GM23248 (cell line): Measurements from ENCODE around the gene CD300LF. TPM values are rescaled to one million over a fixed set of nuclear protein-coding genes. Genes with fewer than 3 reads are reported as not detected.

ENCODE experiments used
- DNase-seq: peaks from one replicate; pipeline ENCODE4 v3.0.0-alpha.2; 2015
- H2AFZ ChIP-seq: fragments of 200-600 bp; sonication (generic); 2 replicates; pipeline ENCODE4 v1.6.1; 2016; ENCODE audit warnings: antibody characterized with exemption
- H3F3A ChIP-seq: fragments of 200-600 bp; sonication (generic); 2 replicates; pipeline ENCODE4 v1.6.1; 2016; ENCODE audit warnings: mild to moderate bottlenecking, antibody characterized with exemption, mixed run types; ENCODE audit not compliant: insufficient read depth
- H3K27ac ChIP-seq: fragments of 200-600 bp; sonication (generic); 2 replicates; pipeline ENCODE4 v1.5.1; 2016; ENCODE audit warnings: mild to moderate bottlenecking
- H3K27me3 ChIP-seq: fragments of 200-600 bp; sonication (generic); replicated peaks from 2 replicates; pipeline ENCODE4 v1.6.1; 2016; ENCODE audit warnings: mild to moderate bottlenecking; ENCODE audit not compliant: insufficient read depth
- H3K36me3 ChIP-seq: fragments of 200-600 bp; sonication (generic); 2 replicates; pipeline ENCODE4 v1.6.1; 2016; ENCODE audit warnings: low read depth, mild to moderate bottlenecking
- H3K4me1 ChIP-seq: fragments of 200-600 bp; sonication (generic); 2 replicates; pipeline ENCODE4 v1.6.1; 2016; ENCODE audit warnings: mild to moderate bottlenecking; ENCODE audit not compliant: insufficient read depth
- H3K4me2 ChIP-seq: fragments of 200-600 bp; sonication (generic); one replicate; pipeline ENCODE4 v1.6.1; 2016; ENCODE audit warnings: mild to moderate bottlenecking; ENCODE audit not compliant: unreplicated experiment
- H3K4me3 ChIP-seq: fragments of 200-600 bp; sonication (generic); 2 replicates; pipeline ENCODE4 v1.5.1; 2016; ENCODE audit warnings: mild to moderate bottlenecking
- H3K79me2 ChIP-seq: fragments of 200-600 bp; sonication (generic); 2 replicates; pipeline ENCODE4 v1.6.1; 2016; ENCODE audit warnings: mild to moderate bottlenecking; ENCODE audit not compliant: insufficient read depth
- H3K9ac ChIP-seq: fragments of 200-600 bp; sonication (generic); 2 replicates; pipeline ENCODE4 v1.6.1; 2016; ENCODE audit warnings: mild to moderate bottlenecking
- H3K9me2 ChIP-seq: fragments of 200-600 bp; sonication (generic); 2 replicates; pipeline ENCODE4 v1.6.1; 2016; ENCODE audit warnings: mixed run types, mild to moderate bottlenecking, moderate library complexity; ENCODE audit not compliant: insufficient read depth
- H3K9me3 ChIP-seq: fragments of 200-600 bp; sonication (generic); one replicate; pipeline ENCODE4 v1.6.1; 2017; ENCODE audit warnings: low read depth
- H4K20me1 ChIP-seq: fragments of 200-600 bp; sonication (generic); 2 replicates; pipeline ENCODE4 v1.6.0; 2016; ENCODE audit not compliant: insufficient read depth
- EZH2 ChIP-seq: fragments of 200-600 bp; sonication (generic); IDR thresholded peaks from 2 replicates; pipeline ENCODE4 v1.6.1; 2018; ENCODE audit warnings: antibody characterized with exemption, mild to moderate bottlenecking; ENCODE audit not compliant: insufficient read depth, poor library complexity, severe bottlenecking
- EZH2phosphoT487 ChIP-seq: fragments of 200-600 bp; sonication (generic); IDR thresholded peaks from 2 replicates; pipeline ENCODE4 v1.6.1; 2018; ENCODE audit warnings: antibody characterized with exemption, moderate library complexity, mild to moderate bottlenecking, low read depth; ENCODE audit not compliant: insufficient read depth
- WGBS, 2 experiments: methylation state at CpG; one replicate each; pipeline ENCODE4 v1.1.6; 2015 to 2017; ENCODE audit warnings: low lambda C conversion rate in 2 of 2, low coverage in 1 of 2; ENCODE audit errors: missing lambda C conversion rate in 2 of 2; 5-methylcytosine and 5-hydroxymethylcytosine counted together
- in situ Hi-C: fragments of 300-500 bp; cut with MboI; formaldehyde crosslinking; loops from 2 replicates; pipeline ENCODE4 v1.15.0; 2020
- polyA plus RNA-seq: library from polyadenylated mRNA; unstranded; fragments of >200 nt; fragmentation: Nextera tagmentation; extraction: Ambion mirVana; gene quantifications from 2 replicates; pipeline ENCODE4 v1.2.1, GENCODE V29; 2016
- total RNA-seq: library from RNA; depleted of rRNA; stranded (reverse); fragments of >200 nt; shearing (Covaris generic); gene quantifications from 2 replicates; pipeline ENCODE4 v1.2.3, GENCODE V29; 2014

CD300LF gene
- total and polyA plus RNA-seq, 2 experiments from 2014 or later, result not detected

- Histone ChIP-seq H3K36me3 (no peaks in the 10 kb centered on the region), H3K4me3 (no peak overlapping the region), H3K4me1 (no peaks in the 10 kb centered on the region), H3K4me2 (no peak overlapping the region), H4K20me1 (no peaks in the 10 kb centered on the region), H3K9me3 (no peaks in the 10 kb centered on the region), H3K9me2 (no peaks in the 10 kb centered on the region), H3K79me2 (no peaks in the 10 kb centered on the region), H3K9ac (no peak overlapping the region), H3F3A (no peaks in the 10 kb centered on the region), H2AFZ (no peak overlapping the region), H3K27me3 (peaks cover 19% of the 10 kb centered on the region), H3K27ac (no peak overlapping the region)
- in situ Hi-C loops, result loop anchor here (10.0 kb wide), 1 partner anchor 122 kb away; no protein-coding TSS in a partner anchor
- WGBS, 2 experiments, result 69 to 79% methylated on average over 8 to 9 of the region's 9 CpGs
- DNase-seq, result no peak
- TF ChIP-seq EZH2, result no peak
- TF ChIP-seq EZH2phosphoT487, result no peak
These were observed 30.3 kb upstream of the CD300LF start for GRCh38 chr17:74742978-74743545.

GRCh38 chr17:74742153-74742515 lies 29.4 kb upstream of the CD300LF start:
- in situ Hi-C loops, result loop anchor here (10.0 kb wide), 1 partner anchor 123 kb away; no protein-coding TSS in a partner anchor
- no peak overlapping the region for H2AFZ ChIP-seq

GRCh38 chr17:74740641-74741387 lies 28.1 kb upstream of the CD300LF start:
- Histone ChIP-seq H3K27ac (no peak overlapping the region), H3F3A (no peaks in the 10 kb centered on the region), H3K9me3 (no peaks in the 10 kb centered on the region), H3K9me2 (no peaks in the 10 kb centered on the region), H3K27me3 (peaks cover 37% of the 10 kb centered on the region), H4K20me1 (no peaks in the 10 kb centered on the region), H3K4me1 (no peaks in the 10 kb centered on the region), H3K9ac (no peak overlapping the region), H3K4me2 (no peak overlapping the region), H2AFZ (no peak overlapping the region), H3K36me3 (no peaks in the 10 kb centered on the region), H3K79me2 (no peaks in the 10 kb centered on the region), H3K4me3 (no peak overlapping the region)
- TF ChIP-seq EZH2phosphoT487, result no peak
- TF ChIP-seq EZH2, result no peak
- in situ Hi-C loops, result loop anchor here (10.0 kb wide), 1 partner anchor 124 kb away; no protein-coding TSS in a partner anchor
- WGBS, 2 experiments, result 67 to 69% methylated on average over 17 of the region's 17 CpGs
- no peak for DNase-seq

More at GRCh38 chr17:74742153-74742515, 29.4 kb upstream of the CD300LF start:
- Histone ChIP-seq H3K9ac (no peak overlapping the region), H3K36me3 (no peaks in the 10 kb centered on the region), H3K9me3 (no peaks in the 10 kb centered on the region), H3K4me2 (no peak overlapping the region), H3K9me2 (no peaks in the 10 kb centered on the region), H3K4me1 (no peaks in the 10 kb centered on the region), H4K20me1 (no peaks in the 10 kb centered on the region), H3K4me3 (no peak overlapping the region), H3K79me2 (no peaks in the 10 kb centered on the region), H3F3A (no peaks in the 10 kb centered on the region), H3K27ac (no peak overlapping the region), H3K27me3 (peaks cover 29% of the 10 kb centered on the region)
- TF ChIP-seq EZH2phosphoT487 (no peak), EZH2 (no peak)
- no peak for DNase-seq
- WGBS, 2 experiments, result 12 to 20% methylated on average over 3 to 4 of the region's 4 CpGs

GRCh38 chr17:74740173-74740572 lies 27.4 kb upstream of the CD300LF start:
- no peaks in the 10 kb centered on the region for H3K36me3 ChIP-seq
- no peaks in the 10 kb centered on the region for H3K9me3 ChIP-seq
- H2AFZ ChIP-seq, result no peak overlapping the region
- no peaks in the 10 kb centered on the region for H3K9me2 ChIP-seq
- in situ Hi-C loops, result loop anchor here (10.0 kb wide), 1 partner anchor 125 kb away; no protein-coding TSS in a partner anchor
- no peaks in the 10 kb centered on the region for H3K4me1 ChIP-seq
- peaks cover 40% of the 10 kb centered on the region for H3K27me3 ChIP-seq
- no peak overlapping the region for H3K4me3 ChIP-seq
- H3K27ac ChIP-seq, result no peak overlapping the region
- no peaks in the 10 kb centered on the region for H3F3A ChIP-seq
- H3K79me2 ChIP-seq, result no peaks in the 10 kb centered on the region
- WGBS, 2 experiments, result 67 to 72% methylated on average over 6 of the region's 6 CpGs
- DNase-seq, result no peak
- H4K20me1 ChIP-seq, result no peaks in the 10 kb centered on the region
- no peak overlapping the region for H3K9ac ChIP-seq
- no peak for TF ChIP-seq EZH2phosphoT487
- no peak for TF ChIP-seq EZH2
- H3K4me2 ChIP-seq, result no peak overlapping the region
